NCI-H146 treated with DMSO at 0.1 percent for 48 hours (cell line): Measurements from ENCODE around the gene S100A3.
A peak's percentile ranks its signal among the peaks of the same experiment; 100 is the strongest.
"Not testable (repeated sequence)": the region's sequence is repeated elsewhere in the genome, so short reads cannot be mapped to it uniquely, and the experiment has no call there.

ENCODE experiments used
- DNase-seq: peaks from one replicate; lab custom pipeline; 2025; ENCODE audit not compliant: unreplicated experiment; lab: John Stamatoyannopoulos, UW

The S100A3 gene, protein sequence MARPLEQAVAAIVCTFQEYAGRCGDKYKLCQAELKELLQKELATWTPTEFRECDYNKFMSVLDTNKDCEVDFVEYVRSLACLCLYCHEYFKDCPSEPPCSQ

DNA sequence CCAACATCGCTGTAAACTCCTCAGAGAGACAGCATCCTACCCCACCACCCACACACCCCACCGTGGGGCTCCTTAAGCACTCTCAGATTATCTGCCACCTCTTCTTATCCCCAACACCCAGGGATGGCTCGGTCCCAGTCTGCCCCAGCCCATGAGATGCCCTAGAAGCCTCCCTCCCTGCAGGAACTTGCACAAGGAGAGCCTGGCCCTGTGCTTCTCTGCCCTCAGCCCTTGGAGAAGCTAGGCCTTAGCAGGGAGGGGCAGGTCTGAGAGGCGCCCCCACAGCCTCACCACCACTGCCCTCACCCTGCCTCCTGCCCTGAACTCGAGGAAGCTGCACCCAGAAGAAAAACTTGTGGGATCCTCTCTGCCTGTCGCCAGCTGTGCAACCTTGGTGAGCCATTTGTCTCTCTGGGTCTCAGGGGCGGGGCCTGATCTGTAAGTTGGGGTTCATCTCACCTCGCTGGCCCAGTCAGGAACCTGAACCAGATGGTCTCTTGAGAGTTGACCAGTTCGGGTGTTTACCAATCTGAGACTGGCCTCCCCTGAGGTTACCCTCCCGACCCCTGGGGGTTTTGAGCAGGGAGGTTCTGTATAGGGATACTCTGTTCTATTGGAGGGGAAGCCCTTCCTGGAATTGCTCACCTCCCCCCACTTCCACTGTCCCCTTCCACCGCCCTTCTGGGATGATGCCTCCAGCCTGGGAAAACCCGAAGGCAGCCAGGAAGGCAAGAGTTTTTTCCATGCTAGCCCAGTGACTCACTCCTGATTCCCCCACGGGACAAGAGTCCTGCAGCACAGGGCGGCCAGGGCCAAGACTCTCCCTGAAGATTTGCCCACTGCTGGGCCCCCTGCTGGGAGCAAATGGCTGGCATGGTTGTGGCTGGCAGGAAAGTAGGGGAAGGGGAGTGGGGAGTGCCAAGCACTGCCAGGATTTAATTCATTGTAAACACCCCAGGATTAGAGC lies at the start of gene S100A3:
Gene S100A3, minus strand, starts transcription at position 537 of the 967 bp plus-strand sequence. CDS start 773 bp downstream, outside the sequence.
- DNase-seq = no peak

DNA sequence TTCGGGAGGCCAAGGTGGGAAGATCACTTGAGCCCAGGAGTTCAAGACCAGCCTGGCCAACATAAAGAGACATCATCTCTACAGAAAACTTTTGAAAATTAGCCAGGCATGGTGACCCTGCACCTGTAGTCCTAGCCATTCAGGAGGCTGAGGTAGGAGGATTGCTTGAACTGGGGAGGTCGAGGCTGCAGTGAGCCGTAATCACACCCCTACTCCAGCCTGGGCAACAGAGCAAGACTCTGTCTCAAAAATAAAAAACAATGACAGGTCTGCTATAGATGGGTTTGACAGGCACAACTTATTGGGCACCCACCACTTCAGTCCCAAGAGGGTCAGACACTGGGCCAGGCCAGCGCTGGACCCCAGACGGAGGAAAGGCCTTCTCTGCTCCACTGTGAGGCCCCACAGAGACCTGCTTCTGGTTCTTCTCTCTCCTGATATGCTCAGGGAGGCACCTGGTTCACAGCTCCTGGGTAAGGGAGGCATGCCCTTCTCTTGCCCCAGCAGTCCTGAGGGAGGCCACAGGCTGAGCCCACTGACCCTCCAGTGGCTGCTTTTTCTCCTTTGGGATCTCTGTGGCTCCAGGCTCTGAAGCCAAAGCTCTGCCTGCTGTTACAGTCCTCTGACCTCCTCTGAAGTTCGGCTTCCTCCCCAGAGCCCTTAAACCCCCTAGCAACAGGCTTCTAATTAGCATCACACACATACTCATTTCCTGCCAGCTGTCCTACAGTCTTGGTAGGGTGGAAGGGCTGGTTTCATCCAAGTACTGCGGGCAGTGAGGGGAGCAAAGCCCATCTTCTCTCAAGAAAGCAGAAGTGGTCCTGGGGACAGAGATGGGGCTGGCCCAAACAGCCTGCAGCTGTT lies 49.5 kb upstream of the S100A3 start:
- DNase-seq = peak; percentile 69

DNA sequence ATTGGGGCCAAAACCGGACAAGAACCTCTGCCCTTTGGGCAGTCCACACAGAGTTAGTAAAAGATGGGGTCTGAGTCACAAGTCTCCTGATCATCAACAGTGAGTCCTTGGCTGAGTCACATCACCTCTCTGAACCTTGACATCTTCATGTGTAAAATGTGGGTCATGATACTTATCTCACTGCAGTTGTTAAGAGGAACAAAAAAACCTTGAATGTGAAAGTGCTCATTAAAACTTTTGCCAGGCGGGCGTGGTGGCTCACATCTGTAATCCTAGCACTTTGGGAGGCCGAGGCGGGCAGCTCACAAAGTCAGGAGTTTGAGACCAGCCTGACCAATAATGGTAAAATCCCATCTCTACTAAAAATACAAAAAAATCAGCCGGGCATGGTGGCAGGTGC lies 48.1 kb upstream of the S100A3 start:
- no peak for DNase-seq

DNA sequence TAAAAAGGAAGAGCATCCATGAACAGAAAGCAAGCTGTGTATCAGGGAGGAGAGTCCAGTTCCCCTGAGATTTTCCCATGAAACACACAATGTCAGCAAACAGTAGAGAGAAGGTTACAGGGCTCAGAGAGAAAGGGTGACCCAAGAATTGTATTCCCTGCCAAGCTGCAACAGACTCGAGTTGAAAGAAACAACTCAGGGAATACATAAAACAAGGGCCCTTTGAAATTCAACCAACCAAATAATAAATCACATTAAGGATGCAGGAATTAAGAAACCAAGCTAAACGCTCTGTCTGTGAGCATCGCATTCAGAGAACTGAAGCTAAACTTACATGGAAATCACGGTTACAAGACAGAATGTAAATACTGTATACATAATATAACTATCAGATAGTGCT lies 43.7 kb upstream of the S100A3 start:
- DNase-seq = no peak

DNA sequence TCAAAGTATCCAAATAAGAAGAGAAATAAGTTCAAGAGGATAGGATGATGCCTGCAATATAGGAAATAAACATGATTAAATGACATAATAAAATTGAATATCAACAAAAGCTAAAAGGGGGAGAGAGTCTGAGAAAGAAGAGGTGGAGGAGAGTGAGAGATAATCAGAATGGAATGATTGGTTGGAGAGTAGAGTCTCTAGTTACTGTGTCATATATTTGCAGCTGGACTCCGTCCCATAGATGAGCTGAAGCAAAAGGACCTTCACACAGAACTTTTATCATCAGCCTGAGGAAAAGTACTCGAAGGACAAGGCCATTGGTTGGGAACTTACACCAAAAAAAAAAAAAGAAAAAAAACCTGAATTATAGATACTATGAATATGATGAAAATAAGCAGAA lies 39.4 kb upstream of the S100A3 start:
- no peak for DNase-seq

DNA sequence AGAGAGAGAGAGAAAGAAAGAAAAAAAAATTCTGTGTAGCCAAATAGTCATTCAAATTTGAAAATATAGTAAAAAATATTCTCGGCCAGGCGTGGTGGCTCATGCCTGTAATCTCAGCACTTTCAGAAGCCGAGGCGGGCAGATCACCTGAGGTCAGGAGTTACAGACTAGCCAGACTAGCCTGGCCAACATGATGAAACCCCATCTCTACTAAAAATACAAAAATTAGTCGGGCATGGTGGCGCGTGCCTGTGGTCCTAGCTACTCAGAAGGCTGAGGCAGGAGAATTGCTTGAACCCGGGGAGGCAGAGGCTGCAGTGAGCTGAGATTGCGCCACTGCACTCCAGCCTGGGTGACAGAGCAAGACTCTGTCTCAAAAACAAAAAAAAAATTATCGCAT lies 39.0 kb upstream of the S100A3 start:
- DNase-seq = not testable (repeated sequence)

DNA sequence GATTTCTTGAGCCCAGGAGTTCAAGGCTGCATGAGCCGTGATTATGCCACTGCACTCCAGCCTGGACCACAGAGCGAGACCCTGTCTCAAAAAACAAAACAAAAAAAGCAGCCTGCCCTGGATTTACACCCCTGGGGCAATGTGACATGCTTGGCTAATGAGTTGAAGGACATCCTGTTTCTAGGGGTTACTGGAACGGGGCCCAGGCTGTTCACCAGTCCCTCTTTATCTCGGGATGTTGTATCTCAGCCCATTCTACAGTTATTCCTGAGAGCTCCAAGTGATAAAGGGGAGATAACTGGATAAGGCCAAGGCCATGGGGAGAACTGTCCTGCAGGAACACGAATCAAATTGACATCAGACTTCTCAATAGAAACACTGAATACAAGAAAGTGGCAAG lies 38.3 kb upstream of the S100A3 start:
- no peak for DNase-seq

DNA sequence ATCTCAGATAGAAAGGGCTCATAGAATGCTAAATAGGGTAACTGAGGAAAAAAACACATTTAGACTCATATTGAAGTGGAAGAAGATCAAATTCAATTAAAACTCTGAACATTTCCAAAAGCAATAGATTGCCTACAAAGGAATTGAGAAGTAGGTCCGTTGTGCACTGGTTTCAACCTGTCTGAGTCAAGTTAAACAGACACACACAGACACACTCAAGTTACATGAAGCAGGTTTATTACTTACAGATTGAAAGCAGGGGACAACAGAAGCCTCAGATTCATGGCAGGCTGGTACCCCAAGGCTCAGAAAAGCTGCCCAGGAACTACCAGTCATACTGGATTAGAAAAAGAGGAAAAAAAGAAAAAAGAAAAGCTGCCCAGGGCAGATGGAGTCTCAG lies 37.3 kb upstream of the S100A3 start:
- no peak for DNase-seq

DNA sequence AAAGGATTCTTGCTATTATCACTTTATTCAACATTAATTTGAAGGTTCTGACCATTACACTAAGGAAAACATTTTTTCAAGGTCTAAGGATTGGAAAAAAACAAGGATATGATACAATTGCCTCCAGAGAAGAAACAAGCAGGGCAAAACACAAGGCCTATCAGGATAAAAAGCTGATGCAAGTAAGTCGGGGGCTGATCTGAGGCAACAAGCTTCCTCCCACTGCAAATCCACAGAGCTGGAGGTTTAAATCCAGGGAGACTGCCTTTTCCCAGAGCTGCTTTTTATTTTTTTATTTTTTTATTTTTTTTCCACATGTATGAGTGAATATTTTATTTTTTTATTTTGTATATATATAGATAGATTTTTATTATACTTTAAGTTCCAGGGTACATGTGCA lies 35.9 kb upstream of the S100A3 start:
- DNase-seq = no peak

DNA sequence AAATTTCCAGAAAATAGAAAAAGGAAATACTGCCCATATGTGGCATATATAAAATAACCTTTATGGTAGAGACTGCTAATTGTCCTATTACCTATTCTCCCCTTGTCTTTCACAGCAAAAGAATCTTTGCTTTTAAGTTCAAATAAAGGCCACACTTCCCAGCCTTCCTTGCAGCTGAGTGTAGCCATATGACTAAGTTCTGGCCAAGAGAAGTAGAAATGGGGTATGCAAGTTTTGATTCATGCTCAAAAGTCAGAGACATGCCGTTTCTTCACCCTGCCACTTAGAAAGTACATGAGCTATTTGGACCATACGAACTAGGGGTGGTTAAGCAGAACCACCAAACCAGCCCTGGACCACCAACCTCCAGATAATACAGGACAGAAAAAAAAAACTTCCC lies 34.9 kb upstream of the S100A3 start:
- no peak for DNase-seq

DNA sequence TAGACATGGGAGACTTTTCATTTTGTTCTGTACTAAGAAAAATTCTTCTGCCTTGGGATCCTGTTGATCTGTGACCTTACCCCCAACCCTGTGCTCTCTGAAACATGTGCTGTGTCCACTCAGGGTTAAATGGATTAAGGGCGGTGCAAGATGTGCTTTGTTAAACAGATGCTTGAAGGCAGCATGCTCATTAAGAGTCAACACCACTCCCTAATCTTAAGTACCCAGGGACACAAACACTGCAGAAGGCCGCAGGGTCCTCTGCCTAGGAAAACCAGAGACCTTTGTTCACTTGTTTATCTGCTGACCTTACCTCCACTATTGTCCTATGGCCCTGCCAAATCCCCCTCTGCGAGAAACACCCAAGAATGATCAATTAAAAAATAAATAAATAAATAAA lies 34.5 kb upstream of the S100A3 start:
- DNase-seq = not testable (repeated sequence)

DNA sequence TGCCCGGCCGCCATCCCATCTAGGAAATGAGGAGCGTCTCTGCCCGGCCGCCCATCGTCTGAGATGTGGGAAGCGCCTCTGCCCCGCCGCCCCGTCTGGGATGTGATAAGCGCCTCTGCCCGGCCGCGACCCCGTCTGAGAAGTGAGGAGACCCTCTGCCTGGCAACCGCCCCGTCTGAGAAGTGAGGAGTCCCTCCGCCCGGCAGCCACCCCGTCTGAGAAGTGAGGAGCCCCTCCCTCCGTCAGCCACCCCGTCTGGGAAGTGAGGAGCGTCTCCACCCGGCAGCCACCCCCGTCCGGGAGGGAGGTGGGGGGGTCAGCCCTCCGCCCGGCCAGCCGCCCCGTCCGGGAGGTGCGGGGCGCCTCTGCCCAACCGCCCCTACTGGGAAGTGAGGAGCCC lies 33.8 kb upstream of the S100A3 start:
- not testable (repeated sequence) for DNase-seq

DNA sequence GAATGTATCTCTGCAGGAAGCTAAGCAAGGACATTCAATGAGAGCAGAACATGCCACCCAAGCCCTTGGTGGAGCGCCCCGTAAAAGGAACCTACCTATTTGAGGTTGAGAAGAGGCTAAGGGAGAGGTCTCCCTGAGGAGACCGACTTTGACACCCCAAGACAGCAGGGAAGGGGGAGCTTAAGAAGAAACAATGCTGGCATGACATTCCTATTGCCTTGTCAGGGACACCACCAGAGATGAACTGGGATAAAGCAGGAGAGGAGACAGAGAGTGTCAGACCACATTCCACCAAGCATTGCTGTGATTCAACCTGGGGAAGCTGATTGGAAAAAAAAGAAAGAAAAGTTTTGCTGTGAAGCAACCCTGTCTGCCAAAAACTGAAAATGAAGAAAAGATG lies 29.9 kb upstream of the S100A3 start:
- no peak for DNase-seq

DNA sequence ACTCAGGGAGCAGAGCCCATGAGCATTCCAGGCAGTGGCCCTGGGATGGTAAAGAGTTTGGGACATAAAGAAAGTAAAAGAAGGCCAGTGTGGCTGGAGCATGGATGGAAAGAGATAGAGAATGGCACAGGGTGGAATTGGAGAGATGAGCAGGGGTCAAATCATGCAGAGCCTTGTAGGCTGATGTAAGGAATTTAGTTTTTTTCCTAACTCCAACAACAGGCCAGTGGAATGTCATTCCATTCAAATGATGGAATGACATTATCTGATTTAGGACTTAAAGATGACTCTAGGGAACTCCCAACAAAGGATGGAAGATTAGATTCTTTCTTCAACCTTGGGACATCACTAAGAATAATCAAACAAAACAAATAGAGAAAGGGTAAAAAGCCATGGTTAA lies 29.4 kb upstream of the S100A3 start:
- no peak for DNase-seq

DNA sequence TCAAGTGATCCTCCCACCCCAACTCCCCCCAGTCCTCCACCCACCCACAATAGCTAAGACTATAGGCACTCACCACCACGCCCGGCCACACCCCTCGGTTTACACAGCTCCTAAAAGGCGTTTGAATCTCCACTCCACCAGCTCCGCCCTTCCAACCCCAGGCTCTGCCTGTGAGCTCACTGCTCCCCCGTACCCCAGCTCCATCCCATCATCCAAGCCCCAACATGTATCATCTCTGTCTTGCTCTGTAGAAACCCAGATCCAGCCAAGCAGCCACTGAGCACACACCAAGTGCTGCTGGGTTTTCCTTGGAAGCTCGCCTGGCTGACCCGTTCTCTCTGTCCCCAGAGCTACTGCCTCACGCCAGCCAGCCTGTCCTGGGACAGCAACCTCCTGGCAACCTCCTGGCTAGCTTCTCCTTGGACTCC lies 28.6 kb upstream of the S100A3 start:
- no peak for DNase-seq

DNA sequence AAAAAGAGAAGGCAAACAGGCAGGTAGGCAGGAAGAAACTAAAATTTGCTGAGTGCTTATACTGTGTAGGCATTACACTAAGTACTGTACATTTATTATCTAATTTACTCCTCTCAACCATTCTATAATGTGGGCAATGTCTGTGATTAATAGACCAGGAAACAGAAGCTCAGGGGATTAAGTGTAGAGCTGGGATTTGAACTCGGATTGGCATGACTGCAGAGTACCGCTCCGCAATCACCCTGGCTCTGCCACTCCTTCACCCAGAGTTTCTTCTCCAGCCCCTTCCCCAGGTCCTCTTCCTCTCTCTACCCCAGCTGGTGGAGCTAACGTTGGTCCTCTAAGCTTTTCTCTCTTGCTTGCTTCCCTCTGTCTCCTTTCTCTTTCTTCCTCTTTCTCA lies 28.1 kb upstream of the S100A3 start:
- no peak for DNase-seq

DNA sequence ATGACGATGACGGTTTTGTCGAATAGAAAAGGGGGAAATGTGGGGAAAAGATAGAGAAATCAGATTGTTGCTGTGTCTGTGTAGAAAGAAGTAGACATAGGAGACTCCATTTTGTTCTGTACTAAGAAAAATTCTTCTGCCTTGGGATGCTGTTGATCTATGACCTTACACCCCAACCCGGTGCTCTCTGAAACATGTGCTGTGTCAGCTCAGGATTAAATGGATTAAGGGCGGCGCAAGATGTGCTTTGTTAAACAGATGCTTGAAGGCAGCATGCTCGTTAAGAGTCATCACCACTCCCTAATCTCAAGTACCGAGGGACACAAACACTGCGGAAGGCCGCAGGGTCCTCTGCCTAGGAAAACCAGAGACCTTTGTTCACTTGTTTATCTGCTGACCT lies 26.4 kb upstream of the S100A3 start:
- not testable (repeated sequence) for DNase-seq

DNA sequence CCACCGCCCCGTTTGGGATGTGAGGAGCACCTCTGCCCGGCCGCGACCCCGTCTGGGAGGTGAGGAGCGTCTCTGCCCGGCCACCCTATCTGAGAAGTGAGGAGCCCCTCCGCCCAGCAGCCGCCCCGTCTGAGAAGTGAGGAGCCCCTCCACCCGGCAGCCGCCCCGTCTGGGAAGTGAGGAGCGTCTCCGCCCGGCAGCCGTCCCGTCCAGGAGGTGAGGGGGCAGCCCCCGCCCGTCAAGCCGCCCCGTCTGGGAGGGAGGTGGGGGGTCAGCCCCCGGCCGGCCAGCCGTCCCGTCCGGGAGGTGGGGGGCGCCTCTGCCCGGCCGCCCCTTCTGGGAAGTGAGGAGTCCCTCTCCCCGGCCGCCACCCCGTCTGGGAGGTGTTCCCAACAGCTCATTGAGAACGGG lies 26.0 kb upstream of the S100A3 start:
- DNase-seq = not testable (repeated sequence)

DNA sequence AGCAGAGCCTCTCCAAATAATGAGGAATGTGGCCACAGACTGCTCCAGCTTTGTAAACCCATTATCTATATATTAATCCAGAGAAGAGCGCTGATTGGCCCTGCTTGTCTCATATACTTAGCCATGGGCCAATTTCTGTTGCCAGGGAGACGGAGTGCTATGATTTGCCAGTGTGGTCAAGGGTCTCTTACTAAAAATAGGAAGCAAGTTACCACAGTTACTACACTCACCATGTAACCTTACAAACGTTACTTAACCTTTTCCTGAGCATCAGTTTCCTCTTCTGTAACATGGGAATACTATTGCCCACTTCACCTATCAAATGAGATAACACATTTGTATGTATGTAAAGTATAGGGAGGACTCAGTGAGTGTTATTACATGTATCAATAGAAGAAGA lies 24.3 kb upstream of the S100A3 start:
- no peak for DNase-seq

DNA sequence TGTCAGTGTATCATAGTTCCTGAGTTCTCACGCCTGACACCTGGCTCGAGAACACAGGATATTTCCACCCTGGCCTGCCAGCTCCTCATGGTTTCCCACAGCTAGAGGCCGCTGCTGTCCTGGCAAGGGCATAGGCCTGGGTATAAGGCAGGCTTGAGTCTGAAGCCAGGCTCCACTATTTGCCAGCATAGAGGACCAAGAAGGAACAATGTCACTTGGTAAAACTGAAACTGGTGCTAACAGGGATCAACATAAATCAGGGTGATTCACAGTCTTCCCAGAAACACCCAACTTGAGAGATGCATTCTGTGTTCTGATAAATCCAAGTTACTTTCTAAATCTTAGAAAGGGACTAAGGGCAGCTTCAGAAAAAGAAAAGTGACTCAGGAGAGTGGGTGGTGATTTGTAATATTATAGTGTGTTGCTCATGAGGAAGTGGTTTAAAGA lies 23.5 kb upstream of the S100A3 start:
- peak; percentile 60 for DNase-seq

DNA sequence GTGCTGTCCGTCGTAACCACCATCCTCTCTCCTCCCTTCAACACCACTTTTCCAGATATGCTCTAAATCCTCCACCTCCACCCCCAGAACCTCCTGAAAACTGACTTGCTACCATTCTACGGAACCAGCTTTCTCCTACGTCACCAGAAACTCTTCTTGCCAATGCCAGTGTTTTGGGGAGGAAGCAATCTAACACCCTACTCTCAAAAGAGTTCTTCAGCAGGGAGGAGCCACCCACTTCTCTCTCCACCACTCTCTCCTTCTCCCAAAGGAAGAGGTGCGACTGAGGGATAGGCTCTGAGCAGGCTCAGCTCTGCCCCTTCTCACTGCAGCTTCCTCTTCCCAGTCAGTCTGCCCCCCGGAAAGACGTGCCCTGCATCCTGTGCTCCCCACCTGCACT lies 22.6 kb upstream of the S100A3 start:
- no peak for DNase-seq

DNA sequence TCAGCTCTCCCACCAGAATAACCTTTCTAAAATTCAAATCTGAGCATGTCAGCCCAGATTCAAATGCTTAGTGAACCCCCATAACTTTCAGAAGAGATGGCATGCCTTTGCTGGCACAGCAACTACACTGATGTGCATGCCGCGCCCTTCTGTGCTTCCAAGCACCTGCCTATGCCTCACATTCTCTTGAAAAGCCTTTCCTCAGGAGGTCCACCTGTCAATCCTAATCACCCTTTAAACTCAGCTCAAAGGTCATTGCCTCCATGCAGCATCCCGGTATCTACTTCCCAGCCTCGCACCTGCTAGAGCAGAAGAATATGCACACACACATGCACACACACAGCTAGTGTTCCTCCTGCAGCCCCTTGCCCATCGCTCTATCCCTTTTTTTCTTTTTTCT lies 21.8 kb upstream of the S100A3 start:
- peak; percentile 85 for DNase-seq
